Endothelial cell (in vitro differentiated cells): ENCODE data around the gene AGBL5. TPM values are rescaled to one million over a fixed set of nuclear protein-coding genes. Genes with fewer than 3 reads are reported as not detected.

ENCODE experiments used
- DNase-seq: peaks from one replicate; pipeline ENCODE4 v3.0.0; 2021; ENCODE audit warnings: low spot score
- H3K27ac Mint-ChIP-seq: one replicate; pipeline ENCODE4 v1.8.0; 2021; ENCODE audit warnings: mixed read lengths, inconsistent platforms; ENCODE audit not compliant: unreplicated experiment
- H3K27me3 Mint-ChIP-seq: one replicate; pipeline ENCODE4 v1.8.0; 2021; ENCODE audit warnings: mild to moderate bottlenecking, moderate library complexity, mixed read lengths, inconsistent platforms; ENCODE audit not compliant: unreplicated experiment
- H3K36me3 Mint-ChIP-seq: one replicate; pipeline ENCODE4 v1.8.0; 2021; ENCODE audit warnings: mild to moderate bottlenecking, low read depth, mixed read lengths, inconsistent platforms; ENCODE audit not compliant: unreplicated experiment
- H3K4me1 Mint-ChIP-seq: one replicate; pipeline ENCODE4 v1.8.0; 2021; ENCODE audit warnings: mild to moderate bottlenecking, mixed read lengths, inconsistent platforms; ENCODE audit not compliant: unreplicated experiment
- H3K4me3 Mint-ChIP-seq: one replicate; pipeline ENCODE4 v1.8.0; 2021; ENCODE audit warnings: mild to moderate bottlenecking, mixed read lengths, inconsistent platforms; ENCODE audit not compliant: unreplicated experiment
- H3K9me3 Mint-ChIP-seq: one replicate; pipeline ENCODE4 v1.8.0; 2021; ENCODE audit warnings: mixed read lengths, inconsistent platforms; ENCODE audit not compliant: unreplicated experiment
- CTCF ChIP-seq: fragments of 200-600 bp; sonication (generic); IDR thresholded peaks from one replicate; pipeline ENCODE4 v1.5.0; 2021; ENCODE audit warnings: antibody characterized with exemption; ENCODE audit not compliant: unreplicated experiment
- total RNA-seq: library from RNA; stranded (reverse); fragmentation: NEBNext Ultra II Directional; extraction: Animal tissue kit (Norgen Biotek cat#: 25700); gene quantifications from one replicate; pipeline ENCODE4 v1.2.1, GENCODE V29; 2021; ENCODE audit not compliant: unreplicated experiment

Gene AGBL5
- total RNA-seq, 1 donor from 2014 or later = 32.5 TPM

GRCh38 chr2:27086090-27086723 lies 34.7 kb downstream of the AGBL5 start:
- Mint-ChIP-seq H3K27ac (no peak overlapping the region), H3K27me3 (peaks cover 6% of the 10 kb centered on the region), H3K4me3 (no peak overlapping the region), H3K36me3 (no peaks in the 10 kb centered on the region), H3K9me3 (no peaks in the 10 kb centered on the region), H3K4me1 (peaks cover 8% of the 10 kb centered on the region)
- DNase-seq = peak; percentile 100
- peak; percentile 99 for TF ChIP-seq CTCF

- Mint-ChIP-seq H3K4me1 (peaks cover 5% of the 10 kb centered on the region), H3K36me3 (no peaks in the 10 kb centered on the region)
- peak; percentile 64 for TF ChIP-seq CTCF
Measured at GRCh38 chr2:27086724-27087593, 35.5 kb downstream of the AGBL5 start, which contains the start of gene KHK. Gene KHK, plus strand, starts transcription at chr2:27086772. Its CDS starts 488 bp downstream, at chr2:27087260.

GRCh38 chr2:27087823-27088410 lies 36.4 kb downstream of the AGBL5 start:
- Mint-ChIP-seq H3K27me3 (peaks cover 9% of the 10 kb centered on the region), H3K4me3 (peak overlapping the region; percentile 7)
- no peak for DNase-seq

More at GRCh38 chr2:27086724-27087593, 35.5 kb downstream of the AGBL5 start, which contains the start of gene KHK:
- DNase-seq = peak; percentile 44
- H3K4me3 Mint-ChIP-seq = peak within 1 kb of the TSS; percentile 65
- peaks cover 9% of the 10 kb centered on the region for H3K27me3 Mint-ChIP-seq
- no peaks in the 10 kb centered on the region for H3K9me3 Mint-ChIP-seq
- no peak within 1 kb of the TSS for H3K27ac Mint-ChIP-seq

GRCh38 chr2:27088634-27089033 lies 37.2 kb downstream of the AGBL5 start:
- H3K27ac Mint-ChIP-seq = no peak overlapping the region
- H3K36me3 Mint-ChIP-seq = no peaks in the 10 kb centered on the region
- peaks cover 13% of the 10 kb centered on the region for H3K4me1 Mint-ChIP-seq
- H3K4me3 Mint-ChIP-seq = no peak overlapping the region
- peaks cover 8% of the 10 kb centered on the region for H3K27me3 Mint-ChIP-seq
- no peak for DNase-seq
- no peak for TF ChIP-seq CTCF
- H3K9me3 Mint-ChIP-seq = no peaks in the 10 kb centered on the region

More at GRCh38 chr2:27087823-27088410, 36.4 kb downstream of the AGBL5 start:
- H3K9me3 Mint-ChIP-seq = no peaks in the 10 kb centered on the region
- no peak for TF ChIP-seq CTCF
- no peaks in the 10 kb centered on the region for H3K36me3 Mint-ChIP-seq
- H3K4me1 Mint-ChIP-seq = peaks cover 13% of the 10 kb centered on the region
- H3K27ac Mint-ChIP-seq = no peak overlapping the region
